GM18498 (cell line): Measurements from ENCODE around the gene RNF141.

Source experiments
- ATAC-seq: cut with Tn5 transposase; IDR thresholded peaks from one replicate; pipeline ENCODE4 v1.9.1; 2021; ENCODE audit warnings: mild to moderate bottlenecking, moderate library complexity; ENCODE audit not compliant: unreplicated experiment

The RNF141 gene

GRCh38 chr11:10526974-10527918 is 13.7 kb downstream of the RNF141 start:
- ATAC-seq, result no peak

- no peak for ATAC-seq
Observed at GRCh38 chr11:10524471-10524870, 16.5 kb downstream of the RNF141 start.

GRCh38 chr11:10522921-10523320 is 18.1 kb downstream of the RNF141 start:
- ATAC-seq, result no peak

GRCh38 chr11:10522276-10522675 is 18.7 kb downstream of the RNF141 start:
- ATAC-seq, result no peak

- ATAC-seq, result no peak
Observed at GRCh38 chr11:10520562-10520961, 20.4 kb downstream of the RNF141 start.

GRCh38 chr11:10519630-10520029 is 21.4 kb downstream of the RNF141 start:
- no peak for ATAC-seq

- ATAC-seq, result no peak
Observed at GRCh38 chr11:10518891-10519290, 22.1 kb downstream of the RNF141 start.

- no peak for ATAC-seq
Observed at GRCh38 chr11:10518123-10518522, 22.9 kb downstream of the RNF141 start.

- ATAC-seq, result no peak
Observed at GRCh38 chr11:10515418-10515817, 25.6 kb downstream of the RNF141 start.

- no peak for ATAC-seq
Observed at GRCh38 chr11:10514709-10515108, 26.3 kb downstream of the RNF141 start.

- no peak for ATAC-seq
Observed at GRCh38 chr11:10514202-10514601, 26.8 kb downstream of the RNF141 start.

GRCh38 chr11:10511181-10511621 is 29.8 kb downstream of the RNF141 start:
- no peak for ATAC-seq

GRCh38 chr11:10506008-10506370 is 35.0 kb downstream of the RNF141 start:
- no peak for ATAC-seq

- no peak for ATAC-seq
Observed at GRCh38 chr11:10505278-10506007, 35.5 kb downstream of the RNF141 start.

- ATAC-seq, result no peak
Observed at GRCh38 chr11:10504490-10504889, 36.5 kb downstream of the RNF141 start.

GRCh38 chr11:10503777-10504480 is 37.1 kb downstream of the RNF141 start:
- ATAC-seq, result no peak

- no peak for ATAC-seq
Observed at GRCh38 chr11:10503221-10503620, 37.8 kb downstream of the RNF141 start.

GRCh38 chr11:10502770-10503169 is 38.2 kb downstream of the RNF141 start:
- no peak for ATAC-seq

GRCh38 chr11:10502065-10502680 is 38.8 kb downstream of the RNF141 start:
- no peak for ATAC-seq

GRCh38 chr11:10500757-10501684 is 40.0 kb downstream of the RNF141 start:
- no peak for ATAC-seq
